Natural killer cell treated with Interleukin-12 subunit alpha and Interleukin-12 subunit beta and Interleukin-15 and Interleukin-18, amount 100 ng/mL, for 72 hours (primary cell): ENCODE results near the gene U2AF2. TPM values are rescaled to one million over a fixed set of nuclear protein-coding genes. Genes with fewer than 3 reads are reported as not detected.
"Not testable (repeated sequence)": the region's sequence is repeated elsewhere in the genome, so short reads cannot be mapped to it uniquely, and the experiment has no call there.

ENCODE experiments used
- ATAC-seq, 2 donors: fragments of 150-1000 bp; cut with Tn5 transposase in 1 of 2; sonication (Bioruptor Pico), chemical (Tn5 transposase) in 1 of 2; 2 replicates each; pipeline ENCODE4 v1.10.0; 2021
- DNase-seq: peaks from one replicate; pipeline ENCODE4 v3.0.0; 2022; ENCODE audit warnings: low spot score
- H3K27ac Mint-ChIP-seq, 2 donors: 1 replicate in 1 of 2; 2 replicates in 1 of 2; pipeline ENCODE4 v1.8.0; 2022; ENCODE audit warnings: mixed read lengths in 2 of 2, mild to moderate bottlenecking in 1 of 2, moderate library complexity in 1 of 2
- H3K27me3 Mint-ChIP-seq, 2 donors: 1 replicate in 1 of 2; 2 replicates in 1 of 2; pipeline ENCODE4 v1.8.0; 2022; ENCODE audit warnings: mixed read lengths in 2 of 2
- H3K36me3 Mint-ChIP-seq: one replicate; pipeline ENCODE4 v1.8.0; 2022; ENCODE audit warnings: mixed read lengths
- H3K4me1 Mint-ChIP-seq, 2 donors: 1 replicate in 1 of 2; 2 replicates in 1 of 2; pipeline ENCODE4 v1.8.0; 2022; ENCODE audit warnings: low read depth in 2 of 2, mixed read lengths in 2 of 2, mild to moderate bottlenecking in 1 of 2
- H3K4me3 Mint-ChIP-seq: one replicate; pipeline ENCODE4 v1.8.0; 2022; ENCODE audit warnings: mixed read lengths
- H3K9me3 Mint-ChIP-seq: 2 replicates; pipeline ENCODE4 v1.8.0; 2022; ENCODE audit warnings: mixed read lengths
- total RNA-seq, 2 donors: library from RNA; stranded (reverse); gene quantifications; one replicate each; pipeline ENCODE4 v1.2.3, GENCODE V29; 2022

U2AF2 gene
- total RNA-seq, 2 donors from 2014 or later: 266 to 434 TPM

GRCh38 chr19:55704494-55705245 is 49.8 kb downstream of the U2AF2 start:
- Mint-ChIP-seq H3K4me3 (no peak overlapping the region), H3K27ac (peak overlapping the region in 1 of 2 donors; percentile 17), H3K9me3 (no peaks in the 10 kb centered on the region), H3K36me3 (peaks cover 6% of the 10 kb centered on the region), H3K4me1 (peaks cover 0 to 3% of the 10 kb centered on the region in 2 donors), H3K27me3 (no peaks in the 10 kb centered on the region)
- ATAC-seq: peak in 1 of 2 donors; percentile 24
- no peak for DNase-seq

- DNase-seq (no peak), ATAC-seq (no peak)
- H3K9me3 Mint-ChIP-seq: no peaks in the 10 kb centered on the region
- no peak overlapping the region for H3K27ac Mint-ChIP-seq
- no peaks in the 10 kb centered on the region for H3K27me3 Mint-ChIP-seq
- H3K36me3 Mint-ChIP-seq: peaks cover 6% of the 10 kb centered on the region
- no peak overlapping the region for H3K4me3 Mint-ChIP-seq
- peaks cover 0 to 5% of the 10 kb centered on the region in 2 donors for H3K4me1 Mint-ChIP-seq
These were observed 51.1 kb downstream of the U2AF2 start for GRCh38 chr19:55705972-55706371.

GRCh38 chr19:55711719-55712118 is 56.9 kb downstream of the U2AF2 start:
- Mint-ChIP-seq H3K27ac (no peak overlapping the region), H3K4me3 (no peak overlapping the region), H3K36me3 (no peaks in the 10 kb centered on the region), H3K9me3 (peaks cover 4% of the 10 kb centered on the region), H3K4me1 (peaks cover 0 to 11% of the 10 kb centered on the region in 2 donors), H3K27me3 (peaks cover 0 to 5% of the 10 kb centered on the region in 2 donors)
- ATAC-seq (no peak), DNase-seq (no peak)

GRCh38 chr19:55712804-55713631 is 58.2 kb downstream of the U2AF2 start:
- H3K27me3 Mint-ChIP-seq: peaks cover 7 to 12% of the 10 kb centered on the region in 2 donors
- no peaks in the 10 kb centered on the region for H3K36me3 Mint-ChIP-seq
- no peak for DNase-seq
- peaks cover 0 to 11% of the 10 kb centered on the region in 2 donors for H3K4me1 Mint-ChIP-seq
- peak overlapping the region in 1 of 2 donors; percentile 73 for H3K27ac Mint-ChIP-seq
- no peak overlapping the region for H3K4me3 Mint-ChIP-seq
- ATAC-seq: no peak
- peaks cover 4% of the 10 kb centered on the region for H3K9me3 Mint-ChIP-seq

GRCh38 chr19:55716531-55716930 is 61.7 kb downstream of the U2AF2 start:
- DNase-seq: no peak
- Mint-ChIP-seq H3K9me3 (peaks cover 4% of the 10 kb centered on the region), H3K36me3 (peaks cover under 1% of the 10 kb centered on the region), H3K4me1 (peaks cover 0 to 8% of the 10 kb centered on the region in 2 donors), H3K27me3 (peaks cover 21 to 30% of the 10 kb centered on the region in 2 donors), H3K4me3 (no peak overlapping the region), H3K27ac (no peak overlapping the region)
- ATAC-seq: no peak

- Mint-ChIP-seq H3K27me3 (peaks cover 26 to 37% of the 10 kb centered on the region in 2 donors), H3K9me3 (peaks cover 8% of the 10 kb centered on the region), H3K4me1 (peaks cover 0 to 7% of the 10 kb centered on the region in 2 donors), H3K27ac (no peak overlapping the region), H3K4me3 (no peak overlapping the region), H3K36me3 (peaks cover 6% of the 10 kb centered on the region)
- ATAC-seq (no peak), DNase-seq (no peak)
These were observed 62.4 kb downstream of the U2AF2 start for GRCh38 chr19:55717251-55717650.

- H3K4me1 Mint-ChIP-seq, ATAC-seq, H3K36me3 Mint-ChIP-seq, DNase-seq, H3K27ac Mint-ChIP-seq, H3K4me3 Mint-ChIP-seq: not testable (repeated sequence)
- Mint-ChIP-seq H3K9me3 (peaks cover 10% of the 10 kb centered on the region), H3K27me3 (peaks cover 29 to 42% of the 10 kb centered on the region in 2 donors)
These were observed 63.3 kb downstream of the U2AF2 start for GRCh38 chr19:55717879-55718711.

- Mint-ChIP-seq H3K4me1 (no peaks in the 10 kb centered on the region), H3K27me3 (peaks cover 30 to 42% of the 10 kb centered on the region in 2 donors)
These were observed 65.4 kb downstream of the U2AF2 start for GRCh38 chr19:55720214-55720746.

GRCh38 chr19:55720801-55721200 is 66.0 kb downstream of the U2AF2 start:
- H3K9me3 Mint-ChIP-seq: peaks cover 9% of the 10 kb centered on the region
- peaks cover 6% of the 10 kb centered on the region for H3K36me3 Mint-ChIP-seq
- H3K27me3 Mint-ChIP-seq: peaks cover 33 to 42% of the 10 kb centered on the region in 2 donors
- H3K4me1 Mint-ChIP-seq: no peaks in the 10 kb centered on the region
- no peak for ATAC-seq
- H3K4me3 Mint-ChIP-seq: no peak overlapping the region
- DNase-seq: no peak
- H3K27ac Mint-ChIP-seq: no peak overlapping the region

More at GRCh38 chr19:55720214-55720746, 65.4 kb downstream of the U2AF2 start:
- Mint-ChIP-seq H3K36me3 (peaks cover 6% of the 10 kb centered on the region), H3K9me3 (peaks cover 9% of the 10 kb centered on the region), H3K4me3 (no peak overlapping the region), H3K27ac (no peak overlapping the region)
- ATAC-seq (no peak), DNase-seq (no peak)

GRCh38 chr19:55723491-55723890 is 68.7 kb downstream of the U2AF2 start:
- Mint-ChIP-seq H3K36me3 (peaks cover 6% of the 10 kb centered on the region), H3K27me3 (peaks cover 26 to 40% of the 10 kb centered on the region in 2 donors), H3K4me3 (no peak overlapping the region)

More at GRCh38 chr19:55723491-55723890, 68.7 kb downstream of the U2AF2 start:
- ATAC-seq (no peak), DNase-seq (no peak)
- no peaks in the 10 kb centered on the region for H3K4me1 Mint-ChIP-seq
- peaks cover 9% of the 10 kb centered on the region for H3K9me3 Mint-ChIP-seq
- H3K27ac Mint-ChIP-seq: no peak overlapping the region
